SU-DHL-6 (cell line): Measurements from ENCODE around the gene ZNF668.

Experiments
- H2AFZ ChIP-seq: fragments of 200-600 bp; sonication (generic); 2 replicates; pipeline ENCODE4 v1.6.1; 2014; ENCODE audit warnings: low read depth, mild to moderate bottlenecking, moderate library complexity, mixed read lengths, antibody characterized with exemption, low read length; ENCODE audit not compliant: severe bottlenecking
- H3F3A ChIP-seq: fragments of 200-600 bp; shearing (Covaris generic); 2 replicates; pipeline ENCODE4 v1.6.0; 2016; ENCODE audit warnings: antibody characterized with exemption, mild to moderate bottlenecking; ENCODE audit not compliant: insufficient read depth
- H3K27ac ChIP-seq: fragments of 200-600 bp; sonication (generic); 2 replicates; pipeline ENCODE4 v1.5.1; 2016; ENCODE audit warnings: low read depth, mild to moderate bottlenecking, low read length, moderate library complexity, mixed read lengths
- H3K27me3 ChIP-seq: fragments of 200-600 bp; sonication (generic), shearing (Covaris generic); 2 replicates; pipeline ENCODE4 v1.6.0; 2014; ENCODE audit warnings: mild to moderate bottlenecking, low read length
- H3K36me3 ChIP-seq: fragments of 200-600 bp; sonication (generic); 2 replicates; pipeline ENCODE4 v1.6.1; 2014; ENCODE audit warnings: mild to moderate bottlenecking, low read length, mixed read lengths
- H3K4me2 ChIP-seq: fragments of 300-600, 200-600 bp; shearing (Covaris generic), sonication (generic); 2 replicates; pipeline ENCODE4 v1.6.0; 2014; ENCODE audit warnings: low read length, low read depth, mild to moderate bottlenecking; ENCODE audit not compliant: poor library complexity, severe bottlenecking
- H3K4me3 ChIP-seq: fragments of 200-600 bp; sonication (generic); 2 replicates; pipeline ENCODE4 v1.5.1; 2014; ENCODE audit warnings: antibody characterized with exemption, low read length, mild to moderate bottlenecking, mixed read lengths; ENCODE audit not compliant: insufficient read depth, poor library complexity, severe bottlenecking
- H3K79me2 ChIP-seq: fragments of 200-600 bp; sonication (generic); 2 replicates; pipeline ENCODE4 v1.6.1; 2014; ENCODE audit warnings: mild to moderate bottlenecking, low read length, moderate library complexity; ENCODE audit not compliant: insufficient read depth
- H3K9ac ChIP-seq: fragments of 200-600 bp; sonication (generic); 2 replicates; pipeline ENCODE4 v1.7.0; 2014; ENCODE audit warnings: mild to moderate bottlenecking, low read length
- H3K9me2 ChIP-seq: fragments of 200-600 bp; sonication (generic); replicated peaks from 2 replicates; pipeline ENCODE4 v1.6.1; 2014; ENCODE audit warnings: low read length; ENCODE audit not compliant: insufficient read depth
- H3K9me3 ChIP-seq: fragments of 200-600 bp; sonication (generic); 2 replicates; pipeline ENCODE4 v1.6.1; 2014; ENCODE audit warnings: low read length, mixed read lengths; ENCODE audit not compliant: insufficient read depth
- H4K20me1 ChIP-seq: fragments of 200-600 bp; sonication (generic); 2 replicates; pipeline ENCODE4 v1.6.1; 2014; ENCODE audit warnings: low read depth, mild to moderate bottlenecking, antibody characterized with exemption, low read length, moderate library complexity, mixed read lengths
- CTCF ChIP-seq: fragments of 200-600 bp; sonication (generic); IDR thresholded peaks from one replicate; pipeline ENCODE4 v1.5.1; 2017; ENCODE audit warnings: antibody characterized with exemption, mild to moderate bottlenecking, low read length, moderate library complexity; ENCODE audit not compliant: insufficient read depth, poor library complexity, severe bottlenecking
- EZH2phosphoT487 ChIP-seq: fragments of 200-600 bp; sonication (generic), shearing (Covaris generic); conservative IDR thresholded peaks from 2 replicates; pipeline ENCODE4 v1.6.1; 2018; ENCODE audit warnings: mild to moderate bottlenecking, antibody characterized with exemption, low read length, moderate library complexity, mixed read lengths

Gene ZNF668

DNA sequence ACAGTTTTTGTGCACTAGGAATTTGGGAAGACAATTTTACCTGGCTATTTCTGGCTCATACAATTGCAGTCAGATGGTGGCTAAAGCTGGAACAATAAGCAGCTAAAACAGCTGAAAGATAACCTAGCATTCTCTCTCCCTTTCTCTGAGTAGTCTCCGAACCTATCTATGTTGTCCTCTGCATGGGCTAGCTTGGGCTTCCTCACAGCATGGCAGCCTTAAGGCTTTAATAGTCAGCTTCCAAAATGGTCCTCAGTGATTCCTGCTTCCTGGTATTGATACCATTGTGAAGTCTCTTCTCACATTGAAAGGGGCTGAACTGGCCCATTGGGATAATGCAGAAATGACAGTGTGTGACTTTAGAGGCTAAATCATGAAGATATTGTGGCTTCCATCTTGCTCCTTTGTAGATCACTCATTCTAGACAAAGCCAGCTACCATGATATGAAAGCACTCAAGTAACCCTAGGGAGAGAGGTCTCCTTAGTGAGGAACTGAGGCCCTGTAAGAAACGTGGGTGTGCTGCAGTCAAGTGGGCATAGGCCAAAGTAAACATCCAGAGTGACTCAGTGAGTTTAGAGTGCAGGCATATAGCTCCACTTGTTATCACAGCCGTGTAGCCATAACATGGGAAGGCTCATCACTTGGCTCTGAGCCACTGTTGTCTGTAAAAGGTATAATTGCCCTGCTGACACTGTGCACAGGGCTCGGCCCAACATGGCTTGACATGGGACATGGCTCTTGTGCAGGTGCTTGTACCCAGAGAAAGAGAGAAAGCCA, 26.0 kb upstream of the ZNF668 start:
- Histone ChIP-seq H3K4me3 (no peak overlapping the region), H3K4me2 (no peak overlapping the region), H3F3A (peaks cover 4% of the 10 kb centered on the region; the same call in 1 of the 2 replicates), H3K9ac (no peak overlapping the region), H3K27ac (no peak overlapping the region), H3K79me2 (no peaks in the 10 kb centered on the region), H3K27me3 (no peaks in the 10 kb centered on the region), H3K9me2 (no peaks in the 10 kb centered on the region), H2AFZ (no peak overlapping the region), H3K36me3 (no peaks in the 10 kb centered on the region), H3K9me3 (no peaks in the 10 kb centered on the region), H4K20me1 (no peaks in the 10 kb centered on the region)
- no peak for TF ChIP-seq EZH2phosphoT487
- no peak for TF ChIP-seq CTCF

DNA sequence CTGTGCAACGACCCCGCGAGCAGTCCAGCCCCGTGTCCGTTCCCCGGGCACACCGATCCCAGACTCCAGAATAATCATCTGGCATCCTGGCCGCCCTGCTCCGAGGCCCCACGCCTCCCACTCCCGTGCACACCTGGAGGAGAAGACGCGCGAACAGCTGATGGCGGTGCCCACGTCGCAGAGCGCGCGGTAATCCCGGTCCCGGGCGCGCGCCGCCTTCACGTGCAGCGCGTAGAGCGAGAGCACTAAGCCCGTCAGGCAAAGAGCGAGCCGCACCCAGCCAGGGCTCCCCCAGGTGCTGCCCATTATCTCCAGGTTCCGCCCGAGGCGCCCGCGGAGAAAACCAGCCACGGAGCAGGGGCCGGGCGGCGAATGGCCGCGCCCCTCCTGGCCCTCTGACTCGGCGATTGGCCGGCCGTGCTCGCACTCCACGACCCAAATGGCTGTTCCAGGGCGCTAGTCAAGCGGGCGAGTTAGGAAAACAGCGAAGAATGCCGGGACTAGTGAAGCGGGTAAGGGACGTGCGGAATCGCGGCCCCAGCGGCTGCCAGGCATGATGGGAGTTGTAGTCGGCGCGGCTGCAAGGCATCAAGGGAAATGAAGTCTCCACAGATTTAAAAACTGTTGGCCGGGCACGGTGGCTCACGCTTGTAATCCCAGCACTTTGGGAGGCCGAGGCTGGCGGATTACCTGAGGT, 20.5 kb upstream of the ZNF668 start, which contains the start of gene VKORC1:
Gene VKORC1 (minus strand): TSS at position 374 of the 697 bp plus-strand sequence. CDS start 68 bp downstream, at position 306.
- Histone ChIP-seq H3F3A (peaks cover 10% of the 10 kb centered on the region), H2AFZ (peak within 1 kb of the TSS; percentile 98), H4K20me1 (peaks cover 2% of the 10 kb centered on the region; the same call in 1 of the 2 replicates), H3K4me2 (peak within 1 kb of the TSS; percentile 72), H3K4me3 (peak within 1 kb of the TSS; percentile 82), H3K27ac (peak within 1 kb of the TSS; percentile 76), H3K36me3 (no peaks in the 10 kb centered on the region), H3K79me2 (peaks cover 20% of the 10 kb centered on the region), H3K9ac (peak within 1 kb of the TSS; percentile 73), H3K9me2 (no peaks in the 10 kb centered on the region), H3K9me3 (no peaks in the 10 kb centered on the region), H3K27me3 (no peaks in the 10 kb centered on the region)
- no peak for TF ChIP-seq EZH2phosphoT487
- no peak for TF ChIP-seq CTCF

DNA sequence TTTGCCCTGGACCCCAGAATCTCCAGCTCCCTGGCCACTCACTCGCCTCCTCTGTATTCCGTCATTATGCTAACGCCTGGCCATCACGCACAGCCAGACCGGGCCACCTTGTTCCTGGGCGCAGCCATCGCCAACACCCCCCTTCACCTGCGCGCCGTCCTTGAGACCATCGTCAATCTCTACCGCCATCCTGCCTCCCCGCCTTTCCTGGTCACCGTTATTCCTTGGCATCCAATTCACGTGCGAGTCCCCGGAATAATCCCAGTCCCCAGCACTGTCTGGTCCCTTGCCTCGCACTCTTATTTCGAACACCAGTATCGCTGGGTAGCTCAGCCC, 20.0 kb upstream of the ZNF668 start:
- peak overlapping the region; percentile 82 for H3K4me3 ChIP-seq
- H3K27me3 ChIP-seq = no peaks in the 10 kb centered on the region
- H4K20me1 ChIP-seq = peaks cover 2% of the 10 kb centered on the region; the same call in 1 of the 2 replicates
- no peaks in the 10 kb centered on the region for H3K36me3 ChIP-seq
- H3F3A ChIP-seq = peaks cover 10% of the 10 kb centered on the region
- peak overlapping the region; percentile 98 for H2AFZ ChIP-seq
- peaks cover 20% of the 10 kb centered on the region for H3K79me2 ChIP-seq
- H3K27ac ChIP-seq = peak overlapping the region; percentile 76
- TF ChIP-seq EZH2phosphoT487 (no peak), CTCF (no peak)
- no peaks in the 10 kb centered on the region for H3K9me2 ChIP-seq
- H3K9me3 ChIP-seq = no peaks in the 10 kb centered on the region
- H3K9ac ChIP-seq = peak overlapping the region; percentile 73
- H3K4me2 ChIP-seq = peak overlapping the region; percentile 72
